SK-N-SH treated with all-trans-retinoic acid at 6 μM for 48 hours (cell line): ENCODE data around the gene TXNDC12.
"Not testable (repeated sequence)": the region's sequence is repeated elsewhere in the genome, so short reads cannot be mapped to it uniquely, and the experiment has no call there.

ENCODE experiments used
- ATAC-seq: fragments of 200-7000 bp; cut with Tn5 transposase; 3 replicates; pipeline ENCODE4 v1.9.1; 2020; ENCODE audit warnings: mild to moderate bottlenecking, moderate library complexity
- ARNTL ChIP-seq: fragments of 450-650 bp; formaldehyde crosslinking; IDR thresholded peaks from 2 replicates; pipeline ENCODE4 v1.5.0; 2020; ENCODE audit warnings: low read depth, mild to moderate bottlenecking, moderate library complexity, borderline replicate concordance
- BACH2 ChIP-seq: fragments of 250-450 bp; sonication (Bioruptor Pico); IDR thresholded peaks from 2 replicates; pipeline ENCODE4 v1.9.0; 2021; ENCODE audit warnings: mild to moderate bottlenecking, borderline replicate concordance
- CSDC2 ChIP-seq: fragments of 250-450 bp; sonication (Bioruptor Pico); IDR thresholded peaks from 2 replicates; pipeline ENCODE4 v1.5.0; 2020; ENCODE audit warnings: mild to moderate bottlenecking, moderate library complexity
- ESRRG ChIP-seq: fragments of 250-450 bp; sonication (Bioruptor Pico); IDR thresholded peaks from 2 replicates; pipeline ENCODE4 v1.6.1; 2021; ENCODE audit warnings: mild to moderate bottlenecking
- GLIS3 ChIP-seq: fragments of 250-450 bp; sonication (Bioruptor Pico); IDR thresholded peaks from 2 replicates; pipeline ENCODE4 v1.5.0; 2020; ENCODE audit warnings: mild to moderate bottlenecking, moderate library complexity
- OSR1 ChIP-seq: fragments of 250-450 bp; sonication (Bioruptor Pico); IDR thresholded peaks from 2 replicates; pipeline ENCODE4 v1.8.0; 2022; ENCODE audit warnings: moderate library complexity, mild to moderate bottlenecking, inconsistent platforms
- PPARA ChIP-seq: fragments of 250-450 bp; sonication (Bioruptor Pico); IDR thresholded peaks from 2 replicates; pipeline ENCODE4 v1.5.0; 2020; ENCODE audit warnings: mild to moderate bottlenecking, borderline replicate concordance
- RARB ChIP-seq: fragments of 250-450 bp; sonication (Bioruptor Pico); IDR thresholded peaks from 2 replicates; pipeline ENCODE4 v1.8.0; 2021; ENCODE audit warnings: mild to moderate bottlenecking, moderate library complexity
- SNAI2 ChIP-seq: fragments of 250-450 bp; sonication (Bioruptor Pico); IDR thresholded peaks from 2 replicates; pipeline ENCODE4 v1.5.0; 2020; ENCODE audit warnings: mild to moderate bottlenecking, moderate library complexity
- TCF4 ChIP-seq: fragments of 250-450 bp; sonication (Bioruptor Pico); IDR thresholded peaks from 2 replicates; pipeline ENCODE4 v1.8.0; 2021; ENCODE audit warnings: mild to moderate bottlenecking, moderate library complexity, borderline replicate concordance
- TOX ChIP-seq: fragments of 250-450 bp; sonication (Bioruptor Pico); IDR thresholded peaks from 2 replicates; pipeline ENCODE4 v1.8.0; 2021; ENCODE audit warnings: mild to moderate bottlenecking, moderate library complexity, borderline replicate concordance
- ZC3H10 ChIP-seq: fragments of 250-450 bp; sonication (Bioruptor Pico); IDR thresholded peaks from 2 replicates; pipeline ENCODE4 v1.5.1; 2021; ENCODE audit warnings: mild to moderate bottlenecking, moderate library complexity
- ZFP3 ChIP-seq: fragments of 250-450 bp; sonication (Bioruptor Pico); IDR thresholded peaks from 2 replicates; pipeline ENCODE4 v1.5.0; 2020; ENCODE audit warnings: mild to moderate bottlenecking, moderate library complexity
- ZFP30 ChIP-seq: fragments of 450-650 bp; formaldehyde crosslinking; IDR thresholded peaks from 2 replicates; pipeline ENCODE4 v1.5.0; 2022; ENCODE audit warnings: mild to moderate bottlenecking, moderate library complexity
- ZNF565 ChIP-seq: fragments of 450-650 bp; formaldehyde crosslinking; conservative IDR thresholded peaks from 2 replicates; pipeline ENCODE4 v1.5.0; 2020; ENCODE audit warnings: low read depth, mild to moderate bottlenecking, moderate library complexity
- ZNF70 ChIP-seq: fragments of 450-650 bp; formaldehyde crosslinking; IDR thresholded peaks from 2 replicates; pipeline ENCODE4 v1.5.0; 2020; ENCODE audit warnings: mild to moderate bottlenecking, moderate library complexity
- ZNF8 ChIP-seq: fragments of 450-650 bp; formaldehyde crosslinking; IDR thresholded peaks from 2 replicates; pipeline ENCODE4 v1.5.0; 2020; ENCODE audit warnings: mild to moderate bottlenecking, moderate library complexity
- TF ChIP-seq, protein P1 (sequence below): fragments of 250-450 bp; sonication (Bioruptor Pico); IDR thresholded peaks from 2 replicates; pipeline ENCODE4 v1.5.0; 2020; ENCODE audit warnings: mild to moderate bottlenecking, moderate library complexity
- TF ChIP-seq, protein P2 (sequence below): fragments of 250-450 bp; sonication (Bioruptor Pico); IDR thresholded peaks from 2 replicates; pipeline ENCODE4 v1.5.1; 2021; ENCODE audit warnings: mild to moderate bottlenecking, moderate library complexity
- TF ChIP-seq, protein P3 (sequence below): fragments of 250-450 bp; sonication (Bioruptor Pico); IDR thresholded peaks from 2 replicates; pipeline ENCODE4 v1.8.0; 2021; ENCODE audit warnings: low read depth, mild to moderate bottlenecking, moderate library complexity, borderline replicate concordance

The TXNDC12 gene

DNA sequence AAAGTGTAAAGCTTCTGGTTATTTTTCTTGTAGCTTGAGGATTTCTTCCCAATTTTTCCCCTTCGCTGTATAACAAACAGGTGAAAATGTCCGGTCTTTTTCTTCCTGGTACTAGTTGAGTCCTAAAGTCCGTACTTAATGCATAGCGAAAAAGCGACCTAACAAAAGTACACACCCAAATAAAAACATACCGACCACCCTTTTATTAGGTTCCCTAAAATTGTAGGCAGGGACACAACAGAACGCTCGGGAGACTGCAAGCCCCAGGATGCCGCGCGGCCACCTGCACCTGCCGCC lies 823 bp upstream of the TXNDC12 start:
- no peak for ATAC-seq
- TF ChIP-seq SNAI2 (peak; percentile 97; the same call in 1 of the 2 replicates), ZC3H10 (CRISPR knock-in tag) (no peak)

DNA sequence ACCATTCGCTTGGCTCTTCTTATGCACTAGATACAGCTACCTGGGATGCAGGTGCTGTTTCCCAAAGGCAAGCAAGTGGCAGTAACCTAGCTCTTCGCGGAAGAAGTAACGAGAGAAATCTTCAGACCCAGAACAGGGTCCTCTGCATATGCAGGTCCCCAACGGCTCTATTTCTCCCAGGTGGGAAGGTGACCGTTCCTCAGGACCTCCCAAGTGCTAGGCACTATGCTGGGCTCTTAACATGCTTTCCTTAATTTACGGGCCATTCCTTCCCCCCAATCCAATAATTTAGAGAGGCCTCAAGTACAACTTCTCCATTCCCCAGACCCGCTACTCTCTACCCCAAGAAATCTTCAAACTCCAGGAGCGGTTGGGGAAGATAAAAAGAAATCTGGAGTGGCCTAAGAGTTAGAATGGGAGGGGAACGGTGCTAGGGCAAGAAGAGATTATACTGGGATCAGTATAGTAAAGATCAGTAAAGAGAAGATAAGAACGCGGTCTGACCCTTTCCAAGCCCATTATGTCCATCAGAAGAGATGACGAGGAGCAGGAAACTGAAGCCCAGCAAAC lies 410 bp downstream of the TXNDC12 start:
- TF ChIP-seq, protein P1, sequence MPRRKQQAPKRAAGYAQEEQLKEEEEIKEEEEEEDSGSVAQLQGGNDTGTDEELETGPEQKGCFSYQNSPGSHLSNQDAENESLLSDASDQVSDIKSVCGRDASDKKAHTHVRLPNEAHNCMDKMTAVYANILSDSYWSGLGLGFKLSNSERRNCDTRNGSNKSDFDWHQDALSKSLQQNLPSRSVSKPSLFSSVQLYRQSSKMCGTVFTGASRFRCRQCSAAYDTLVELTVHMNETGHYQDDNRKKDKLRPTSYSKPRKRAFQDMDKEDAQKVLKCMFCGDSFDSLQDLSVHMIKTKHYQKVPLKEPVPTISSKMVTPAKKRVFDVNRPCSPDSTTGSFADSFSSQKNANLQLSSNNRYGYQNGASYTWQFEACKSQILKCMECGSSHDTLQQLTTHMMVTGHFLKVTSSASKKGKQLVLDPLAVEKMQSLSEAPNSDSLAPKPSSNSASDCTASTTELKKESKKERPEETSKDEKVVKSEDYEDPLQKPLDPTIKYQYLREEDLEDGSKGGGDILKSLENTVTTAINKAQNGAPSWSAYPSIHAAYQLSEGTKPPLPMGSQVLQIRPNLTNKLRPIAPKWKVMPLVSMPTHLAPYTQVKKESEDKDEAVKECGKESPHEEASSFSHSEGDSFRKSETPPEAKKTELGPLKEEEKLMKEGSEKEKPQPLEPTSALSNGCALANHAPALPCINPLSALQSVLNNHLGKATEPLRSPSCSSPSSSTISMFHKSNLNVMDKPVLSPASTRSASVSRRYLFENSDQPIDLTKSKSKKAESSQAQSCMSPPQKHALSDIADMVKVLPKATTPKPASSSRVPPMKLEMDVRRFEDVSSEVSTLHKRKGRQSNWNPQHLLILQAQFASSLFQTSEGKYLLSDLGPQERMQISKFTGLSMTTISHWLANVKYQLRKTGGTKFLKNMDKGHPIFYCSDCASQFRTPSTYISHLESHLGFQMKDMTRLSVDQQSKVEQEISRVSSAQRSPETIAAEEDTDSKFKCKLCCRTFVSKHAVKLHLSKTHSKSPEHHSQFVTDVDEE (CRISPR knock-in tag): no peak
- no peak for TF ChIP-seq TCF4 (CRISPR knock-in tag)
- no peak for TF ChIP-seq ZNF565 (CRISPR knock-in tag)
- TF ChIP-seq, protein P2, sequence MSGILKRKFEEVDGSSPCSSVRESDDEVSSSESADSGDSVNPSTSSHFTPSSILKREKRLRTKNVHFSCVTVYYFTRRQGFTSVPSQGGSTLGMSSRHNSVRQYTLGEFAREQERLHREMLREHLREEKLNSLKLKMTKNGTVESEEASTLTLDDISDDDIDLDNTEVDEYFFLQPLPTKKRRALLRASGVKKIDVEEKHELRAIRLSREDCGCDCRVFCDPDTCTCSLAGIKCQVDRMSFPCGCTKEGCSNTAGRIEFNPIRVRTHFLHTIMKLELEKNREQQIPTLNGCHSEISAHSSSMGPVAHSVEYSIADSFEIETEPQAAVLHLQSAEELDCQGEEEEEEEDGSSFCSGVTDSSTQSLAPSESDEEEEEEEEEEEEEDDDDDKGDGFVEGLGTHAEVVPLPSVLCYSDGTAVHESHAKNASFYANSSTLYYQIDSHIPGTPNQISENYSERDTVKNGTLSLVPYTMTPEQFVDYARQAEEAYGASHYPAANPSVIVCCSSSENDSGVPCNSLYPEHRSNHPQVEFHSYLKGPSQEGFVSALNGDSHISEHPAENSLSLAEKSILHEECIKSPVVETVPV (CRISPR knock-in tag): no peak
- TF ChIP-seq OSR1 (CRISPR knock-in tag): no peak
- TF ChIP-seq PPARA (CRISPR knock-in tag): no peak
- no peak for TF ChIP-seq BACH2 (CRISPR knock-in tag)
- no peak for TF ChIP-seq SNAI2
- no peak for TF ChIP-seq ZNF70 (CRISPR knock-in tag)
- TF ChIP-seq ZFP30: no peak
- TF ChIP-seq ESRRG (CRISPR knock-in tag): no peak
- no peak for TF ChIP-seq ARNTL
- TF ChIP-seq, all 23 proteins: peak for 0
- ATAC-seq: peak; percentile 13

DNA sequence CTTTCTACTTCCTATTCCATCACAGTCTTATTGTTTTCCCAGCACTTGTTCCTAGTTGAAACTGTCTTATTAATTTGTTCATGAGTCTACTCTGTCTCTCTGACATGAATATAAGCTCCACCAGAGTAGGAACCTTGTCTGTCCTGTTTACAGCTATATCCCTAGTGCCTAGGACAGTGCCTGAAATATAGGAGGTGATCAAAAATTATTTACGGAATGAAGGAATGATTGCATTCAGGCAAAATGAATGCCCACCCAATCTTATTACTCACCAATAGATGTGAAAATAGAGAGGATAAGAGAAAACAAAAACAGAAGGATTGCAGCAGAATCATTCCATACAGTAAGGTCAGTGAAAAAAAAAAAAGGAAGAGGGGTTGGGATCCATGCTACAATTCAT lies 1.1 kb downstream of the TXNDC12 start:
- ATAC-seq: no peak
- TF ChIP-seq RARB (CRISPR knock-in tag) (no peak), ARNTL (no peak), TOX (CRISPR knock-in tag) (no peak), TCF4 (CRISPR knock-in tag) (no peak), ZFP3 (CRISPR knock-in tag) (no peak), OSR1 (CRISPR knock-in tag) (no peak), ZFP30 (no peak), GLIS3 (CRISPR knock-in tag) (no peak), ESRRG (CRISPR knock-in tag) (no peak)
- TF ChIP-seq, protein P1 (CRISPR knock-in tag): no peak

DNA sequence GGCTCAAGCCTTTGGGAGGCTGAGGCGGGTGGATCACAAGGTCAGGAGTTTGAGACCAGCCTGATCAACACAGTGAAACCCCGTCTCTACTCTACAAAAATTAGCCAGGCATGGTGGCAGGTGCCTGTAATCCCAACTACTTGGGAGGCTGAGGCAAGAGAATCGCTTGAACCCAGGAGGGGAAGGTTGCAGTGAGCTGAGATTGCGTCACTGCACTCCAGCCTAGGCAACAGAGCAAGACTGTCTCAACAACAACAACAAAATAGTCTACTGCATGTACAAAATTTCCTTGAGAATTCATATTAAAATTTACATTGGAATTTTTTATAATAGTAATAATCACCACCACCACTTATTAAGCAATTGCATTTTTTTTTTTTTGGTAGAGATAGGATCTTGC lies 5.7 kb downstream of the TXNDC12 start:
- ATAC-seq: not testable (repeated sequence)

DNA sequence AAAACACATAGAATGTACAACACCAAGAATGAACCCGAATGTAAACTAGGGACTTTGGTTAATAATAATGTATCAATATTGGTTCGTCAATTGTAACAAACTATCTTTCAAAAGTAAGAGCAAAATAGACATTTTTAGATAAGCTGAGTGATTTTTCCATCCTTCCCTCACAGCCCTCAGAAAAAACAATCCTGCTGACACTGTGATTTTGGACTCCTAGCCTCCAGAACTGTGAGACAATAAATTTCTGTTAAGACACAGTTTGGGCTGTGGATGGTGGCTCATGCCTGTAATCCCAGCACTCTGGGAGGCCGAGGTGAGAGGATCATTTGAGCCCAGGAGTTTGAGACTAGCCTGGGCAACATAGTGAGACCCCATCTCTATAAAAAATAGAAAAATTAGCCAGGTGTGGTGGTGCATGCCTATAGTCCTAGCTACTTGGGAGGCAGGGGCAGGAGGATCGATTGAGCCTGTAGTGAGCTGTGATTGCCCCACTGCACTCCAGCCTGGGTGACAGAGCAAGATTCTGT lies 9.3 kb downstream of the TXNDC12 start:
- not testable (repeated sequence) for ATAC-seq

DNA sequence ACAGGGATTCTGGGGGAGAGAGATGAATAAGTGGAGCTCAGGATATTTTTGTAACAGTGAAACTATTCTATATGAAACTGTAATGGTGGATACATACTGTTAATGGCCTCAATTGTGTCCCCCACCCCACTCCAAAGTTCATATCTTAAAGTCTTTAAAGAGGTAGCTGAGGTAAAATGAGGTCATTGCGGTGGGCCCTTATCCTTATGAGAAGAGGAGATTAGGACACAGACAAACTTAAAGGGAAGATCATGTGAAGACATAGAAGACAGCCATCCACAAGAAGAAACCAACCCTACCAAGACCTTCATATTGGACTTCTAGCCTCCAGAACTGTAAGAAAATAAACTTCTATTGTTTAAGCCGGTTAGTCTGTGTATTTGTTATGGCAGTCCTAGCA lies 9.8 kb downstream of the TXNDC12 start:
- no peak for ATAC-seq

More for the DNA sequence above, 9.8 kb downstream of the TXNDC12 start:
- no peak for TF ChIP-seq ZNF565 (CRISPR knock-in tag)
- no peak for TF ChIP-seq OSR1 (CRISPR knock-in tag)
- no peak for TF ChIP-seq ZFP3 (CRISPR knock-in tag)
- no peak for TF ChIP-seq GLIS3 (CRISPR knock-in tag)
- TF ChIP-seq ESRRG (CRISPR knock-in tag): no peak
- TF ChIP-seq TOX (CRISPR knock-in tag): no peak
- no peak for TF ChIP-seq ZFP30
- TF ChIP-seq ARNTL: no peak
- TF ChIP-seq, protein P2 (CRISPR knock-in tag): no peak
- TF ChIP-seq TCF4 (CRISPR knock-in tag): no peak
- no peak for TF ChIP-seq ZNF8
- no peak for TF ChIP-seq CSDC2
- TF ChIP-seq, protein P3, sequence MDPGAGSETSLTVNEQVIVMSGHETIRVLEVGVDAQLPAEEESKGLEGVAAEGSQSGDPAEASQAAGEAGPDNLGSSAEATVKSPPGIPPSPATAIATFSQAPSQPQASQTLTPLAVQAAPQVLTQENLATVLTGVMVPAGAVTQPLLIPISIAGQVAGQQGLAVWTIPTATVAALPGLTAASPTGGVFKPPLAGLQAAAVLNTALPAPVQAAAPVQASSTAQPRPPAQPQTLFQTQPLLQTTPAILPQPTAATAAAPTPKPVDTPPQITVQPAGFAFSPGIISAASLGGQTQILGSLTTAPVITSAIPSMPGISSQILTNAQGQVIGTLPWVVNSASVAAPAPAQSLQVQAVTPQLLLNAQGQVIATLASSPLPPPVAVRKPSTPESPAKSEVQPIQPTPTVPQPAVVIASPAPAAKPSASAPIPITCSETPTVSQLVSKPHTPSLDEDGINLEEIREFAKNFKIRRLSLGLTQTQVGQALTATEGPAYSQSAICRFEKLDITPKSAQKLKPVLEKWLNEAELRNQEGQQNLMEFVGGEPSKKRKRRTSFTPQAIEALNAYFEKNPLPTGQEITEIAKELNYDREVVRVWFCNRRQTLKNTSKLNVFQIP (CRISPR knock-in tag): no peak
